COLO829 (cell line): ENCODE measurements around the gene GPRIN3.
"Not testable (repeated sequence)": the region's sequence is repeated elsewhere in the genome, so short reads cannot be mapped to it uniquely, and the experiment has no call there.

Experiments
- DNase-seq: peaks from one replicate; pipeline ENCODE4 v3.0.0; 2012; ENCODE audit warnings: low spot score

The GPRIN3 gene

DNA sequence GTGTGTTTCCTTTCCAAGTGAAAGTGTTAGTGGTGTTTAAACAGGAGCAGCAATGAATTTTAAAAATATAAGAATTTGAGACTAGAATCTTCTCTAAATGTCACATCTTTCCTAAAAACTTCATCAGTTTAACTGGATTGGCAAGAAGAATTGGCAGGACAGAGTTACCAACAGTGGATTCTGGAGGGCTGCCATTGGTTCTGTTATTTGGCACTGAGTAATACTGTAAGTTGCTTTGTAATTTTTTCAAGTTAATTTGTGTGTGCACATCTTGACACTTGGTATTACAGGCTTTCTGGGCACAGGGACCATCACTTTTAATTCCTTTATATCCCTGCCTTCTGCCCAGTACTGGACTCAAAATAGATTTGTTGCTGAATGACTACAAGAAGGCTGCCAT, 4.5 kb upstream of the GPRIN3 start:
- DNase-seq = no peak

DNA sequence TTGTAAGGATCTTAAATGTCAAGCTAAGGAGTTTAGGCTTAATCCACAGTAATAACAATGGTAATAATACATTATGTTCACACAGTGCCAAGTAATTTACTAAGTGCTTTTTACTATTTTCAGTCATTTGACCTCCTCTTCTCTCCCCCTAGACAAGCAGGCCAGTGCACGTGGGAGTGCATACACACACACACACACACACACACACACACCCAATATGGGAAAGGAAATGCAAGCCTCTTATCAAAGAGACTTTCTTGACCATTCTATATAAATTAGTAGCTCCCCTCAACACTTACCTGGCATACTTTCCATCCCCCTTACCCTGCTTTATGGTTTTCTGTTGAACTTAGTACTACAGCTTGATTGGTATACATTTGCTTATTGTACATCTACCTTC, 3.8 kb upstream of the GPRIN3 start:
- DNase-seq = no peak

DNA sequence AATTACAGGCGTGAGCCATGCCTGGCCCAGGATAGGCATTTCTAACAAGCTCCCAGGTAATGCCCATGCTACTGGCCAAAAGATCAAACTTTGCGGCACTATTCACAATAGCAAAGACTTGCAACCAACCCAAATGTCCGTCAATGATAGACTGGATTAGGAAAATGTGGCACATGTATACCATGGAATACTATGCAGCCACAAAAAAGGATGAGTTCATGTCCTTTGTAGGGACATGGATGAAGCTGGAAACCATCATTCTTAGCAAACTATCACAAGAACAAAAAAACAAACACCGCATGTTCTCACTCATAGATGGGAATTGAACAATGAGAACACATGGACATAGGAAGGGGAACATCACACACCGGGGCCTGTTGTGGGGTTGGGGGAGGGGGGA, 1.6 kb upstream of the GPRIN3 start:
- DNase-seq = not testable (repeated sequence)

DNA sequence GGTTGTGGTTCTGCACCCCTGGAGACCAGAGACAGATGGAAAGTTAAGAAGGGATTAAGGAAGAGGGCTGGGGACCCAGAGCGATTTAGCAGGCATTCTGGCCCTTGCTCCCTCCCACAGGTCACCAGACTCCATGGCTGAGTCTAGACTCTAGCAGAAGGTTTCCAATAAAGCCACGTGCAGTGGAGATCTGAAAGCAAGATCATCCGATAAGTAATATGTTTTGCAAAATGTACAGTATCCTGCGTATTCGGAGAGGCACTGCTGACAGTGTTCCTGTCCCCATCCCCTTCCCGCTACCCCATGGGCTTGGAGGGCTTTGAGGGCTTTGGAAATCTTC, 531 bp upstream of the GPRIN3 start:
- no peak for DNase-seq

DNA sequence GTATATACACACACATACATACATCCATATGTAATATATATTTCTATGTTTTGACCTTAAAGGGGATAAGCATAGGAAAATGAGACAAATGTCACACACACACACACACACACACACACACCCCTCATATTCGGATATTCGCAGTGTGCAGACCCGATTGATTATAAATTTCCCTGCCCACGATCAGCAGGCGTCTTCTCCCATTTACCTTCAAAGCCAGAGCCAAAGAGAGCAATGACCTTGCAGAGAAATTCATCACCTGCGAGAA, 488 bp downstream of the GPRIN3 start:
- no peak for DNase-seq

DNA sequence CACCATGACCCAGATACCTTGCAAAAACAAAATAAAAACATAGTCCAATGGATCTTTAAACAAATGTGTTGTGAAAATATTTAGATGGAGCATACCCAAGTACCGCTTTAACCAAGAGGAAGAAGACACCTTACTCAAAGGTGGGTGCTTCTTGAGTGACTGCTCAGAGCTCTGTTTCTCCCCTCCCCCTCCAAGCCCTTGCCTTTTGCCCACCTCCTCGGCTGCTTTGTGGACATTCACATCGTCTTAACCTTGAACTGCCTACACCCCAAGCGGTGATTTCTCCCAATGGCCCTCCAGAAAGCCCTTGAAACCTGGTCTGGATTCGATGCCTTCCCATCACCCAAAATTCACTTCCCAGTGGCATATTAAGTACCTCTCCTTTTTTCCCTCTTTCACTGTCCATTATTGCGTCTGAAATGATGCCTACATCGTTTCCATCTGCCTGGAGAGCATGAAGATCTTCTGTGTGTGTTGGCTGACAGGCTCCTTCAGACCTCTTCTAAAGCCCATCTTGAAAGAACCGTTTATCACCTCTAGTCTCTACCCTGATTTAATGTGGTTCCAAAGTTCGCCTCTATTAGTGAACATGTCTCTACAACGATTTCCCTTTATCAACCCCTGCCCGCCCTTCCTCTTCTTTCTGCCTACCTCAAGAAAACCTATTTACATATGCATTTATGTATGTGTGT, 968 bp downstream of the GPRIN3 start:
- DNase-seq = no peak

DNA sequence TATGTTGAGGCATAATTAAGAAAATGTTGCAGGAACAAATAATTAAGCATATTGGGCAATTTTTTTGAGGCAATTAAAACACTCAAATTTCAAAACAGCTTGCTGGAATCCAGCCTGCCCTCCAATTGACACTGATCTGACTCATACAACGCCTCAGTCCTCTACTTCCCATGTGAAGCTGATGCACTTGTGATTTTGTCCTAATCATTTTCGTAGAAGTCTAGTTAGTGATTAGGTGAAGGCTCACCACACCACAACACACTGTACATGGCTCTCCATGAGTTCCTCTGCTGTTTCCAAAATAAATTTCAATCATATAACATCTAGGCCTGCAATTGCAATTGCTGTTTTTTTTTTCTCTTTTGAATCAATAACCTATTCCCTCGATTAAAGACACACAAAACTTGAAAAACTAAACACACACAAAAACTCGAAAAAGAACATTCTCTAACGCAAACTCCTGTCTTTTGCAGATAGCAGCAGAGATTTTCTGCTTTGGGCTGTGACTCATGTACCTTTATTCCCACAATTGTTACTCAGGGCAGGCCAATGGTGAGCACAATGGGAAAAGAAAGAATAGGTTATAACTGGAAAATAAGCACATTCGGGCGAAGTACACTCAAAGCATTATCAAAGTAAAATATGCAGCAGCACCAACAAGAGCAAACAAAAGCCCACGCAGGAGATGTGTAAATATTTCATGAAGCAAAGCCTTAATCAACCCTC, 1.7 kb downstream of the GPRIN3 start:
- no peak for DNase-seq

DNA sequence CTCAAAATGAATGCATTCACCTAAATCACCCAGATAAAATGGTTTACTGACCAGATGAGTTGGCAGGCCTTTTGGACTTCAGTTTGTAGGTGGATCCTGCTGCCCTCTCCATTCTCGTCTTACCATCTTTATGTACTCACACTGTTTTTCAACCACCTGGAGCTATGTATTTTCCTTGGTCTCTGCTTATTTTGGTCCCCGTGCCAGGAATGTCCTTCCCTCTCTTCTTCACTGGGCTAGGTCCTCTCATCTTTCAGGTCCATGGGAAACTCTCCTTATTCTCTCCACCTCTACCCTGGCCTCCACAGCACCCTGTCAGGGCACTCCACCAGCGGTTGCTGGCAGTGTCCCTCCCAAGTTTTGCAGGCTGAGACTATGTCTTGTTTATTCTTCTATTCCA, 2.6 kb downstream of the GPRIN3 start:
- no peak for DNase-seq

DNA sequence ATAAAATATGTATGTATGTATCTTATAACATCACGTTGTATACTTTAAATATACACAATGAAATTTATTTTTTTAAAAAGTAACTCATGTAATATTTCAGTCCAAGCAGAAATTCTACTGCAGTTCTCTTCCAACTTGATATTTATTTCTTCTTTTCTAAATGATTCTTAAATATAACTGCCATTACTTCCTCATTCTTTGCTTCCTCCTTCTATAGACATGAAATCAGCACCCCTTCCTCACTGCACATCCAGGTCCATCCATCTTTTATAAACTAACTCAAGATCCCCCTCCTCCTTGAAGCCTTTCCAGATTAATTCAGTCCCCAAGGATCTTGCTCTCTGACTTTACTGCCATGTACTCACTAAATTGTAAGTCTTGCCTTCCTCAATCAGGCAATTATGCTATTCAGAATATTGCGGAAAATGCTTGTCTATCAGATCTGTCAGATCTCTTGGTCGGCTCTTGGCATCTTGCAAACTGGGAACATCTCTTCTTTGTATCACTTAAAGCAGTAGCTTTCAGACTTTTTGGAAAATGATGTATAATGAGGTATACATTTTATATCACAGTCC, 3.7 kb downstream of the GPRIN3 start:
- no peak for DNase-seq

DNA sequence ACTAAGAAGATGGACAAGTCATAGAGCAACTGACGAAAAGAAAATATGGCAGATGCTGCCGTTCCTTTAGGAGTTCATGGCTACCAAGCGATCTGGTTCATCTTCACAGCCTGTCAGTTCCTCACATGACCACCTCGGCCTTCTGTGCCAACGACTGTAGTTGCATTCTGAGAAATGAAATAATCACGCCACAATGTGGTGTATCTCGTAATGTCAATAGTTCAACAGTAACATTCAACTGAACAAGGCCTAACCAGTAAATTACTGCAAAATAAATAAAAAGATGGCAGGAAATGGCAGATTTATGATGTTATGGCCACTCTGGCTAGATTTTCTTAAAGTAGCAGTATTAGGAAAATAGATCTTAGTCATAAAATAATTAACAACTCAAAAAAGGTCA, 4.4 kb downstream of the GPRIN3 start:
- no peak for DNase-seq

DNA sequence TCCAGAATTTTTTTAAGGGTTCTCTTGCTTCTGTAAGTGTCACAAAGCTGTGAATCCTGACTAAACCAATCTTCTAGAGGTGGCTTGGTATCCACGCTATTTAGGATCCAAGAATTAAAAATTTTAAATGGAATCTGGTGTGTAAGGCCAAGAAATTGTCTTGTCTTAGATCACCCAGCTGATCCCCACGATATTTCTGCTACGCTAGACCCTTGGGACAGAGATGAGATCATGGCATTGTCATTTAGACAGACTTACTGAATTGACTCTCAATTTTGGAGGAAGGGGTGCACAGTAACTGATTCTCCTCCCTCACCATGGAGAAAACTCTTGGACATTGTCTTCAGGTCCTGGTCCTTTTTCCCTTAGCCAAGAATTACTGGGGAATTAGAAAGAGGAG, 5.7 kb downstream of the GPRIN3 start:
- no peak for DNase-seq

DNA sequence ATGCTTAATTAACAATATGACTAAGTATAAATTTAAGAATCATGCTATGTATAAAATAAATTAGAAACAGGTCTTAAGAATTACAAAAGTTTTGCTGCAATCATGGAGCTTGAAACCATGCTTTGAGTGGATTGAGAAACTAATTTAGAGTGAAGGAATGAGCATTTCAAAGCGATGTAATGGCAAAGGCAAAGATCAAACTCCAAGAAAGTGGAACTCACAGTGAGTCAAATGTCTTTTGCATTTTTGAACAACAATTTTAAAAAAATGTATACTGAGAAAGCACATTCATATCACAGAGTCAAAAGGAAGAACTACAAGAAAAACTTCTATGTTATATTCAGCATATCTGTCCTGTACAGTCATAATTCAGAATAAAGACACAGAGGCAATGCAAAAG, 6.6 kb downstream of the GPRIN3 start:
- DNase-seq = no peak

DNA sequence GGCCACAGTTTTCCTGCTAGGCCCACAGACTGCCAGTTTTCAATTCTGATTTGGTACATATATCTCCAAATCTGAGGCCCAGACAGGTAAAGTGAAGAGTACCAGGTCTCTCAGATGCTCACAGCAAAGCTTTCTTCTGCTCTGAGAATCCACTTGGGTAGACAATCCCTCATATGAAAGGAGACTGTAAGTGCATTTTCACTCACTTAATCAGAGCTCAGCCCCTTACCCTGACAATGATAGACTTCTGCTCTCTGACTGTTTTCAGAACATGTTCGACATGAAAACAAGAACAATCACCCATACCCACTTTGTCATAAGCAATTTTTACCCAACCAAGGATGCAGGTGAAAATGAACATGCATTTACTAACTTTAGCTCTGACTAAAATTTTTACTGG, 7.1 kb downstream of the GPRIN3 start:
- no peak for DNase-seq

DNA sequence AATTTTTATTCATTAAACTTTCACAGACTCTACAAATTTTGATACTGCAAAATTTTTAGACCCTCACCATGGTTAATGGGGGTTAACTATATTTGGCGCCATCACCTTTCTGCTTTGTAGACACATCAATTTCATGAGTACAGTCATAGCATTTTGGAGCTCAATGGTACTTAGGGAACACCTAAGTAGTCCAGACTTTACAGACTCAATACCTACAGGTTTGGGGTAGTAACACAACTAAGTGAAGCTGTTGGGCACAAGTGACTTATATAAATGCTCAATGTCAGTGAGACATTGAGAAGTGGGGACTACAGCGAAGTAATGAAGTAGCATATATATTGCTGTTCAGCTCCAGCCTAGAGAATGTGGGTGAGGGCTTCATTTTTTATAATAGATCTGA, 7.5 kb downstream of the GPRIN3 start:
- DNase-seq = no peak

DNA sequence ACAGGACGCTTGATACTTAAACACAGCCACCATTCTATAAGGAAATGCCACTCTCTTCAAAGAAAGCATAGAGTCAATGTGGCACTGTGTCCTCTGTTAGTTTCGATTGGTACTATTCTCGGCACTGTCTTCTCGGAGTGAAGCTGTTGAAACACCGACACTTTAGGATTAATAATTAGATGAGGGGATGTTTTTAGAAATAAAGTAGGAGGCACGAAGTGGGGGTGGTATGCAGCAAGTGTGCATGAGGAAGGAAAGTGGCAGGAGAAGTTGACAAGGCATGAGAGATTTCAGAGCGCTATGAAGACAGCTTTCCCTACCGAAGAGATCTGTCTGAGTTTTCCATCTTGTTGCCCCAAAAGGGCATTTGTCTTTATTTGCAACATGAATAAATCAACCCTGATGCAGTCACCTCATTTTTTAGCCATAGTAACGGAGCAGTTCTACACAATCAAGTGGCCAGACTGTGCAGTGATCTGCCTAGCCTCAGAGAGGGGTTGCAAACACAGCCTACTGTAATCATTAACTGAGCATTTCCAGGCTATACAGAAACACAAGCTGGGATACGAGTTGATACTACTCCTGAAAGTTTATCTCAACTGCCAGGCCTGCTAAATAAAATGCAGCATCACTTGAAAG, 8.3 kb downstream of the GPRIN3 start:
- no peak for DNase-seq

DNA sequence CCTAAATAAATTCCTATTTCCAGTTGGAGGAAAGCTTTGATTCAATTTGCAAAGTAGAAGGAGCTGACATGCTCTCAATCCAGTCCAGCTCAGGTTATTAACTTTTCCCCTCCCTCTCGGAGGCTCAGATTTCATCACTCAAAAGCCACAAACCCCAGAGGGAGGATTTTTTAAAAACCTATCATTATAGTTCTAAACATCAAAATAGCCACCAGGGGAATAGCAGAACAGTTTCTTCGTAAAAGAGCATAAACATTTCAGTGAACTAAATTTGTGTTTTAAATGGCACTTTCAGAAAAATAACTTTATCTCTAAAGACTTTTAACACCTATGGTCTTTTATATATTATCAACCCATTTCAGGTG, 8.8 kb downstream of the GPRIN3 start:
- no peak for DNase-seq

DNA sequence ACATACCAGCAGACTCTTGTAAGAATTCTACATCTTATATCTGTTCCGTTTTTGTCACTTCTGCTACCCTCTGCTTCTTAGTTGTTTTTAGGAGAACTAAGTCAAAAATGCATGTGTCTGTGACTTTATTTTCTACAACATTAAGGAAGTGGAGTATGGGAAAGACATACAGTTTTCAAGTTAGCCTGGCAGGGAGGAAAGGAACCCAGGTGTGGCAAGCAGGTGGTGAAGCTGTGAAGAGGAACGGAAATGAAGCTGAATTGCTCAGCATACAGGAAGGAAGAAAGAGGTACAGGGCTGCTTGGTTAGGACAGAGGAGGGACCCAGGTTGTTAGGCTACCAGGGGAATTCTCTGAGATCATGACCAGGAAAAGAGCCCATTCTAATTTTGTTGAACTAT, 9.4 kb downstream of the GPRIN3 start:
- no peak for DNase-seq

DNA sequence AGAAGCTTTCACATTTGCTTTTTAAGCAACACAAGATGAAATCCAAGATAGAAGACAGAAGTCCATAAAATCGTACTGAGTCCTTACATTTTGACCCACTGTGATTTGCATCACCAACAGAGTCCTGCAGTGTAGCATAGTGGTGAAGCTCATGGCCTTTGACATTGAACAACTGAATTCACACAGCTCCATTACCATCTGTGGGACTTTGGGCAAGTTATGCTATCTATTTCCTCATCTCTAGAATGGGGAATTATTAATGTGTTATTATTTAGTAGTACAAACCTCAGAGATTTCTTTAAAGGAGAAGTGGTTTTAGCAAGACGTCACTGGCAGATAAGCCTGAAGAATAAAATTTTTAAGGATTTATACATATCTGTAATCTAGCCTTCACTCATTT, 10.7 kb downstream of the GPRIN3 start:
- DNase-seq = no peak

DNA sequence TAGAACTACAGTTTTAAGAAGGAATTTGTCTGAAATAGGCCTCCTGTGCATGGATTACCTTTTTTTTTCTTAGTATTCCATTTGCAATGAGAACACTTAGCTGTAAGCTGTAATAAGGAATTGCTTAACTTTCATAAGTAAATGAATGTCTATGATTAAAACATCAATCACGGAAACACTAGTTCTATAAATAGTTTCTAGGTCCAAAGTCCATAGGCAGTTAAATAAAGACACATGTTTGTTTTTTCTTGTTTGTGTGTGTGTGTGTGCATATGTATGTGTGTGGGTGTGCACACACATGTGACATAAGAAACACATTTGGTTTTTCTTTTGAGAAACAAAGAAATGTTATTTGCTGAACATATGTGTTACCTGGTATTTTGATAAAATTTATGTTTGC, 11.2 kb downstream of the GPRIN3 start:
- DNase-seq = no peak

DNA sequence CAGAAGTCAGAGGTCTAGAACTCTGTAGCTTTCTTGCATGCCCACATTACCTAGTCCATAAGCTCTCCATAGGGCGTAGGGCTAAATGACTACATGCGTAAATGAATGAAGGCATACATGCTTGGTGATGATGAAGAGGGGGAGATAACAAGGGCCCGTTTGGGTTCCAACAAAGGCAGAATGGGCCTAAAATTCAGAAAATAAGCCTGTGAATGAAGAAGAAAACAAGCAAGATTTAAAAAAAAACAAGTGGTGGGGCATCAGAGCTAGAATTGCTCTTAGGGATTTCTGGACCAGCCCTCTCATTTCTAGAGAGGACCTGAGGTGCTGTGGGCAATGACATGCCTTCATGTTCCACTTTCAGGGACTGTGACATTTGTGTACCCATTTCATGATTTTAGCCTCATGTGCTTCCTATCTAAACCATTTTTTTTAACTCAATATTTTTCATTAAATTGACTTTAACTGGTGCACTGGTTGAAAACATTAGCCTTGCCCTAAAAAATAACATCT, 12.1 kb downstream of the GPRIN3 start:
- no peak for DNase-seq

DNA sequence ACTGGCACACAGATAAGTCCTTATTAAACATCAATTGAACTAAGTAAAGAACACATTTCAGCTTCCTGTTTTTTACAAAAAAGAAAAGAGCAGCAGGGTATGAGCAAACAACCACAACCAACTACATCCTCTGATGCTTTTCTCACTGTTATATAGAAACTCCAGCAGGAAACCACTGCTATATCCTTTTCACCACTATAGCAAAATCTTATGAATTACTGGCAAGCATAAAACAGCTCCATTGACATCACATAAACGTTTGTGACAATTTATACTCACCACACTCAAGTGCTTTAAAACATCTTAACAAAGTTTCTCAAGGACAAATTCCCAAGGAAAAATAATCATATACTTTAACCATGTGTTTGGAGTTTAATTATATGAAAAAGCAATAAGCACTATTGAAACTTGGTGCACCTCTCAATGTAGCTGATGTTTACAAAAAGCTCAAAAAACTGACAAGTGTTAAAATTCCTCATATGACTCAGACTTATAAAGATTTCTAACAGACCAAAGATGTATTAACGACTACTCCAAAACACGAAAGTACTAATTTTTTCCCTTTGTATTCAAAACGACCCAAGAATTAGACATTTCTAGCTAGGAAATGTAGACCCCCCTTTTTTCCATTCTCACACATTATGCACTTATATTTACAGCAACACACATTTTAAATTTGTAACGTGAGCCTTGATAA, 12.9 kb downstream of the GPRIN3 start:
- DNase-seq = no peak

DNA sequence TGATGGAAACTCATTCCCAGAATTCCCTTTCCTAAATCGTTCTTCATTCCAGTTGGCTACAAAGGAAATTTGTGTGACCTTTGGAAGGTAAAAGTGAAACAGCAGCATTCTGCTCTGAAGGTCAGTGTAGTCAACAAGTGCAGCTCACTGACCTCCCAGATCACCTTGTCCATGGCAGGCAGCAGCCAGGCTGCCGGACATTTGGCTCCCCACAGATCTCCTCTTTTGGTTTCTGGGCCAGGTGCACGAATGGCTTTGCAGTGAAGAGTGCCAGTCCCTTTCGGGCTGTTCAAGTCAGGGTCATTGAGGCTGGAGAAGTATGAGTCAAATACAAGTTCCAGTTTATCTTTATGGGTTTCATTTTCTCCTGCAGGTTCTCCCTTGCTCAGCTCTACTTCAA, 14.3 kb downstream of the GPRIN3 start:
- DNase-seq = no peak
